NT2/D1 (cell line): ENCODE results near the gene GABBR2.

Experiments used
- DNase-seq: peaks from one replicate; pipeline ENCODE4 v3.0.0-alpha.2; 2011; ENCODE audit warnings: low read depth, low spot score
- H3K27me3 ChIP-seq: 2 replicates; pipeline ENCODE4 v1.6.0; 2011; ENCODE audit warnings: mild to moderate bottlenecking; ENCODE audit not compliant: insufficient read length, insufficient read depth
- H3K36me3 ChIP-seq: 2 replicates; pipeline ENCODE4 v1.6.1; 2011; ENCODE audit warnings: mild to moderate bottlenecking, low read length, mixed read lengths; ENCODE audit not compliant: insufficient read depth, insufficient read length
- H3K4me1 ChIP-seq: 2 replicates; pipeline ENCODE4 v1.5.1; 2011; ENCODE audit not compliant: insufficient read depth, insufficient read length
- H3K4me3 ChIP-seq: 2 replicates; pipeline ENCODE4 v1.5.1; 2011; ENCODE audit warnings: low read depth; ENCODE audit not compliant: insufficient read length
- H3K9ac ChIP-seq: 2 replicates; pipeline ENCODE4 v1.6.0; 2011; ENCODE audit warnings: low read depth; ENCODE audit not compliant: insufficient read length
- H3K9me3 ChIP-seq: 2 replicates; pipeline ENCODE4 v1.5.1; 2011; ENCODE audit warnings: mild to moderate bottlenecking, low read length; ENCODE audit not compliant: insufficient read depth
- SUZ12 ChIP-seq: IDR thresholded peaks from 2 replicates; pipeline ENCODE4 v1.6.1; 2011; ENCODE audit not compliant: insufficient read length, insufficient read depth; ENCODE audit errors: extremely low read depth
- YY1 ChIP-seq: IDR thresholded peaks from 2 replicates; pipeline ENCODE4 v1.6.1; 2011; ENCODE audit not compliant: insufficient read length, insufficient read depth
- ZNF274 ChIP-seq: IDR thresholded peaks from 2 replicates; pipeline ENCODE4 v1.6.1; 2011; ENCODE audit warnings: mild to moderate bottlenecking, low read depth, low read length

Gene GABBR2

GRCh38 chr9:98532147-98532546 is 176.6 kb downstream of the GABBR2 start:
- no peaks in the 10 kb centered on the region for H3K27me3 ChIP-seq
- no peaks in the 10 kb centered on the region; the same call in 1 of the 2 replicates for H3K9me3 ChIP-seq
- H3K4me3 ChIP-seq, result no peak overlapping the region
- H3K36me3 ChIP-seq, result no peaks in the 10 kb centered on the region
- no peaks in the 10 kb centered on the region for H3K4me1 ChIP-seq
- TF ChIP-seq YY1 (no peak), ZNF274 (no peak), SUZ12 (no peak)
- no peak for DNase-seq
- H3K9ac ChIP-seq, result no peak overlapping the region

GRCh38 chr9:98530806-98531386 is 177.8 kb downstream of the GABBR2 start:
- Histone ChIP-seq H3K36me3 (no peaks in the 10 kb centered on the region), H3K27me3 (no peaks in the 10 kb centered on the region), H3K9ac (no peak overlapping the region), H3K4me1 (no peaks in the 10 kb centered on the region), H3K9me3 (peaks cover 5% of the 10 kb centered on the region; the same call in 1 of the 2 replicates), H3K4me3 (no peak overlapping the region)
- no peak for DNase-seq
- TF ChIP-seq ZNF274 (no peak), SUZ12 (no peak), YY1 (no peak)

DNA sequence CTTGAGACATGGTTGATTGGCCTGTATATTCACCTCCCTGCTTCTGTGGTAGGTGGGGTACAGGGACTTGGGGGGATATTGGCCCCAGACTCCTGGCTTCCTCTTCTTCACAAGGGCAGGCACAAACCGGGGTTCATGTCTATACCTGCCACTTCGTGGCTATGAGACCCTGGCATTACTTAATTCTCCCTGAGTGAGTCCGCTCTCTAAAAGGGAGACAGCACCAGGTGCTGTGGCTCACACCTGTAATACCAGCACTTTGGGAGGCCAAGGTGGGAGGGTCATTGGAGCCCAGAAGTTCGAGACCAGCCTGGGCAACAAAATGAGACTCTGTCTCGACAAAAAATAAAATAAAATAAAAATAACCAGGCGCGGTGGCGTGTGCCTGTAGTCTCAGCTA is 178.5 kb downstream of the GABBR2 start:
- peaks cover 5% of the 10 kb centered on the region; the same call in 1 of the 2 replicates for H3K9me3 ChIP-seq
- no peaks in the 10 kb centered on the region for H3K4me1 ChIP-seq
- H3K4me3 ChIP-seq, result no peak overlapping the region
- H3K36me3 ChIP-seq, result no peaks in the 10 kb centered on the region
- DNase-seq, result no peak
- TF ChIP-seq SUZ12 (no peak), YY1 (no peak), ZNF274 (no peak)
- H3K27me3 ChIP-seq, result no peaks in the 10 kb centered on the region
- no peak overlapping the region for H3K9ac ChIP-seq

- DNase-seq, result no peak
- Histone ChIP-seq H3K9ac (no peak overlapping the region), H3K27me3 (no peaks in the 10 kb centered on the region), H3K4me3 (no peak overlapping the region), H3K9me3 (peaks cover 5% of the 10 kb centered on the region; the same call in 1 of the 2 replicates), H3K4me1 (no peaks in the 10 kb centered on the region), H3K36me3 (no peaks in the 10 kb centered on the region)
- no peak for TF ChIP-seq YY1
- no peak for TF ChIP-seq ZNF274
- TF ChIP-seq SUZ12, result no peak
Observed at GRCh38 chr9:98529841-98530240, 178.9 kb downstream of the GABBR2 start.

DNA sequence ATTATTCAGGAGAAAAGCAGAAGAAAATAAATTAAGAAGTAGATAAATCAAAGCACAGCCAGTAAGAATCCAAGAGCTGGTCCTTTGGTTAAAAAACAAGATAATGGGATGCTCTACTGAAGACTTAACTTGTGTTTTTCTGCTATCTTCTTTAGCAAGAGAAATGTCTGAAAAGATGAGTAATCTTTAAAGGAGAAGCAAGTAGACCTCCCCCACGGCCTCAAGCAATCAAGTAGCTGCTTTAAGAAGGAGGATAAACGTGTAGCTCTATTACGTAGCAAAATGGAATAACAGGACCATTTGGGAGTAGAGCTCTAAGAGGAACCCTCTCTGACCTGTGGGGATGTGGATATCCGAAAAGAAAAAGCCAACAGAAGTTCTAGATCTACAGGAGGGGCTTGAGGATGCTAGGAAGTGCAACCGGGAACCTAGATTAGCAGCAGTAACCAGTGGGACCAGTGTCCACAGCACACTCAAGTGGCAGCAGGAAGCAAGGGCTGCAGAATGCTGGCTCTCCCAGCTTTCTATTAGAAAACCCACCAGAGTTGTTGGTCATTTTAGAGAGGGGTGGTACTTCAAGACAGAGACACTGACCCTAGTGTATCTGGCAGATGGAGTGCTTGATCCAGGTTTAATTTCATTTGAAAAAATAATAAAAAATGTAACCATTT is 185.4 kb downstream of the GABBR2 start:
- TF ChIP-seq ZNF274 (no peak), YY1 (no peak), SUZ12 (no peak)
- H3K27me3 ChIP-seq, result no peaks in the 10 kb centered on the region
- DNase-seq, result no peak
- H3K9me3 ChIP-seq, result peaks cover 5% of the 10 kb centered on the region; the same call in 1 of the 2 replicates
- no peak overlapping the region for H3K9ac ChIP-seq
- H3K36me3 ChIP-seq, result no peaks in the 10 kb centered on the region
- no peaks in the 10 kb centered on the region for H3K4me1 ChIP-seq
- H3K4me3 ChIP-seq, result no peak overlapping the region

DNA sequence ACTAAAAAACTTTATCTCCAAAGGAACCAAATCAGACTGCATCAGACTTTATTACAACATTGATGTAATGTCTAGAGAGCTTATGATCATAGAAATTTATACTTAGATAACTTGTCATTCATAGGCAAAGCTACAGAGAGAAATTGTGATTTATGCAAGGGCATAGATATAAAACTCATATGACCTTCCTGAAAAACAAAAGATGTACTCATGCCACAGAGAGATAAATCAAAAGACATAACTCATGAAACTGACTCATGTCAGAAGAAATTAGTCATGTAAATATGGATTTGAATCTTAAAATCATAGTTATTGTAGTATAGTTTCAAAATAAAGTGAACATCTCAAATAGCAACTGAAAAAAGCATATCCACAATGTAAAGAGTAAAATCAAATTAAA is 186.2 kb downstream of the GABBR2 start:
- peaks cover 5% of the 10 kb centered on the region; the same call in 1 of the 2 replicates for H3K9me3 ChIP-seq
- H3K36me3 ChIP-seq, result no peaks in the 10 kb centered on the region
- H3K9ac ChIP-seq, result no peak overlapping the region
- TF ChIP-seq ZNF274 (no peak), YY1 (no peak), SUZ12 (no peak)
- no peaks in the 10 kb centered on the region for H3K27me3 ChIP-seq
- no peak for DNase-seq
- no peaks in the 10 kb centered on the region for H3K4me1 ChIP-seq
- H3K4me3 ChIP-seq, result no peak overlapping the region

DNA sequence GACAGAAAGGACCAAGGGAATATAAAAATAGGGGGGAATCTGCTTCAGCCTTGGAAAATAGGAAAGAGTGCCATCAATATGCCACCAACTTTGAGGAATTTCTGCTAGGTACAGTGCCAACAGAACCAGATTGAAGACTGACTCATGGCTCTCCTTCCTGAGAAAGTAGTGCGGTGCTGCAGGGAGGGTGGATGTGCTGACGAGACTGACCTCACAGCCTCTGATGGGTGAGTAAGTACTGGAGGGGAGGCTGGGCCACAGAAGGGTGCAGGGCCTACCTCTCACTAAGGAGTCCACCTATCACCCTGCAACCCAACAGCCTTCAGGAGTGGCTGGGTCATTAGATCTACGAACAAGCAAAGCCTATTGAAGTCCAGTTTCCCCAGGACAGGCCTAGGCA is 187.6 kb downstream of the GABBR2 start:
- Histone ChIP-seq H3K4me3 (no peak overlapping the region), H3K36me3 (no peaks in the 10 kb centered on the region), H3K9ac (no peak overlapping the region), H3K27me3 (no peaks in the 10 kb centered on the region), H3K9me3 (no peaks in the 10 kb centered on the region), H3K4me1 (no peaks in the 10 kb centered on the region)
- DNase-seq, result no peak
- TF ChIP-seq ZNF274 (no peak), YY1 (no peak), SUZ12 (no peak)
